DND-41 (cell line): Measurements from ENCODE around the gene NKAIN2.
A peak's percentile ranks its signal among the peaks of the same experiment; 100 is the strongest.

ENCODE experiments used
- ATAC-seq: fragments of 200-7000 bp; cut with Tn5 transposase; 3 replicates; pipeline ENCODE4 v1.9.1; 2021; ENCODE audit warnings: low read depth; ENCODE audit not compliant: insufficient read depth
- DNase-seq: peaks from one replicate; pipeline ENCODE4 v3.0.0-alpha.2; 2020
- H2AFZ ChIP-seq: 2 replicates; pipeline ENCODE4 v1.6.0; 2012; ENCODE audit warnings: low read depth, low read length
- H3K27ac ChIP-seq: 2 replicates; pipeline ENCODE4 v1.5.1; 2012; ENCODE audit warnings: low read length, inconsistent platforms
- H3K27me3 ChIP-seq: fragments of 200-600 bp; sonication (generic); 2 replicates; pipeline ENCODE4 v1.6.0; 2012; ENCODE audit warnings: low read length, mild to moderate bottlenecking, inconsistent platforms; ENCODE audit not compliant: insufficient read depth, poor library complexity
- H3K36me3 ChIP-seq: 2 replicates; pipeline ENCODE4 v1.5.1; 2012; ENCODE audit warnings: low read length, inconsistent platforms; ENCODE audit not compliant: insufficient read depth
- H3K4me1 ChIP-seq: 2 replicates; pipeline ENCODE4 v1.5.1; 2012; ENCODE audit warnings: mild to moderate bottlenecking, low read length; ENCODE audit not compliant: insufficient read depth
- H3K4me2 ChIP-seq: 2 replicates; pipeline ENCODE4 v1.6.0; 2012; ENCODE audit warnings: mild to moderate bottlenecking, moderate library complexity, low read length, inconsistent platforms; ENCODE audit not compliant: insufficient read depth
- H3K4me3 ChIP-seq, 2 experiments: fragments of 200-600 bp in 1 of 2; shearing (Covaris generic) in 1 of 2; 2 replicates each; pipeline ENCODE4 v1.5.1; 2012 to 2016; ENCODE audit warnings: inconsistent platforms in 2 of 2, low read length in 2 of 2, mild to moderate bottlenecking in 2 of 2, low read depth in 1 of 2, moderate library complexity in 1 of 2
- H3K79me2 ChIP-seq: 2 replicates; pipeline ENCODE4 v1.6.0; 2012; ENCODE audit warnings: low read length, inconsistent platforms; ENCODE audit not compliant: insufficient read depth
- H3K9ac ChIP-seq: 2 replicates; pipeline ENCODE4 v1.6.0; 2012; ENCODE audit warnings: low read depth, mild to moderate bottlenecking, inconsistent platforms, low read length, moderate library complexity
- H3K9me3 ChIP-seq: 2 replicates; pipeline ENCODE4 v1.5.1; 2012; ENCODE audit warnings: low read length, moderate library complexity, mild to moderate bottlenecking, inconsistent platforms; ENCODE audit not compliant: insufficient read depth, severe bottlenecking
- H4K20me1 ChIP-seq: 2 replicates; pipeline ENCODE4 v1.6.0; 2012; ENCODE audit warnings: low read length; ENCODE audit not compliant: insufficient read depth
- CTCF ChIP-seq: IDR thresholded peaks from 2 replicates; pipeline ENCODE4 v1.5.1; 2012; ENCODE audit warnings: borderline replicate concordance, low read length, moderate library complexity, mild to moderate bottlenecking; ENCODE audit not compliant: poor library complexity, severe bottlenecking; ENCODE audit errors: extremely low read depth
- EZH2 ChIP-seq: IDR thresholded peaks from 3 replicates; pipeline ENCODE4 v1.6.1; 2012; ENCODE audit warnings: borderline replicate concordance, low read depth, mild to moderate bottlenecking, moderate library complexity, low read length, inconsistent platforms; ENCODE audit not compliant: severe bottlenecking

The NKAIN2 gene

GRCh38 chr6:124869416-124869815 lies 1065.8 kb downstream of the NKAIN2 start:
- Histone ChIP-seq H3K36me3 (no peaks in the 10 kb centered on the region), H3K27me3 (no peaks in the 10 kb centered on the region), H3K79me2 (no peaks in the 10 kb centered on the region), H3K9me3 (no peaks in the 10 kb centered on the region), H3K9ac (no peak overlapping the region), H2AFZ (no peak overlapping the region), H3K4me1 (no peaks in the 10 kb centered on the region), H4K20me1 (no peaks in the 10 kb centered on the region), H3K4me3 (no peak overlapping the region), H3K27ac (no peak overlapping the region), H3K4me2 (no peak overlapping the region)
- DNase-seq (no peak), ATAC-seq (no peak)
- no peak for TF ChIP-seq EZH2
- TF ChIP-seq CTCF: no peak

GRCh38 chr6:124870611-124871459 lies 1067.2 kb downstream of the NKAIN2 start:
- no peaks in the 10 kb centered on the region for H3K79me2 ChIP-seq
- no peaks in the 10 kb centered on the region for H3K36me3 ChIP-seq
- H3K4me1 ChIP-seq: no peaks in the 10 kb centered on the region
- no peak overlapping the region for H3K27ac ChIP-seq
- H3K9me3 ChIP-seq: no peaks in the 10 kb centered on the region
- TF ChIP-seq CTCF (peak; percentile 52), EZH2 (no peak)
- no peak overlapping the region for H3K4me2 ChIP-seq
- no peak overlapping the region for H2AFZ ChIP-seq
- no peak for ATAC-seq
- no peak for DNase-seq
- no peaks in the 10 kb centered on the region for H3K27me3 ChIP-seq
- no peak overlapping the region for H3K4me3 ChIP-seq
- no peaks in the 10 kb centered on the region for H4K20me1 ChIP-seq
- H3K9ac ChIP-seq: no peak overlapping the region

- H3K27me3 ChIP-seq: no peaks in the 10 kb centered on the region
- ATAC-seq (no peak), DNase-seq (no peak)
- H3K4me2 ChIP-seq: no peak overlapping the region
- H3K4me1 ChIP-seq: no peaks in the 10 kb centered on the region
- TF ChIP-seq CTCF (no peak), EZH2 (no peak)
- H4K20me1 ChIP-seq: no peaks in the 10 kb centered on the region
- H3K9me3 ChIP-seq: no peaks in the 10 kb centered on the region
- no peak overlapping the region for H3K9ac ChIP-seq
- no peak overlapping the region for H2AFZ ChIP-seq
- no peak overlapping the region for H3K27ac ChIP-seq
- H3K36me3 ChIP-seq: no peaks in the 10 kb centered on the region
- H3K79me2 ChIP-seq: no peaks in the 10 kb centered on the region
- H3K4me3 ChIP-seq: no peak overlapping the region
Observed at GRCh38 chr6:124872361-124873065, 1068.8 kb downstream of the NKAIN2 start.
